ENCODE measurements around the gene NMNAT2. TPM values are rescaled to one million over a fixed set of nuclear protein-coding genes. Genes with fewer than 3 reads are reported as not detected.

Gene NMNAT2
- total RNA-seq, 1 experiment from 2014 or later, result 4.7 TPM

DNA sequence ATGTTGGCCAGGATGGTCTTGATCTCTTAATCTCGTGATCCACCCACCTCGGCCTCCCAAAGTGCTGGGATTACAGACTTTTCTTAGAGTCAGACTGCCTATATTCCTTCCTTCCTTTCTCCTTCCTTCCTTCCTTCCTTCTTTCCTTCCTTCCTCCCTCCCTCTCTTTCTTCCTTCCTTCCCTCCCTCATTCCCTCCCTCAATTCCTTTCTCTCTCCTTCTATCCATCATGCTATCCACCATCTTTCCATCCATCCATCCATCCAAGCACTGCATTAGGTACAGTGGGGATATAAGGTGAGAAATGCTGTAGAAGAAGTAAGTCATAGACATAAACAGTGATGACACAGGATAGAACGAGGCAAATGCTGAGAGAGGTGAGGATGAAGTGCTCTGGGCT is 218.9 kb downstream of the NMNAT2 start:
- Mint-ChIP-seq H3K9me3 (ENCODE audit: unreplicated experiment) (no peaks in the 10 kb centered on the region), H3K4me1 (ENCODE audit: insufficient read depth, unreplicated experiment) (peaks cover 48% of the 10 kb centered on the region), H3K27me3 (ENCODE audit: insufficient read depth, unreplicated experiment) (no peaks in the 10 kb centered on the region), H3K36me3 (ENCODE audit: insufficient read depth, unreplicated experiment) (peaks cover 34% of the 10 kb centered on the region), H3K4me3 (ENCODE audit: unreplicated experiment) (no peak overlapping the region), H3K27ac (ENCODE audit: low read depth, unreplicated experiment) (peak overlapping the region; percentile 85)
- ChIA-PET CTCF (interaction anchor here (0.9 kb wide), 1 partner anchor 57 kb away, joined by 3 read pairs; no protein-coding TSS in a partner anchor), POLR2A (interaction anchor here (2.4 kb wide), 1 partner anchor 11 kb away, joined by 20 read pairs; no protein-coding TSS in a partner anchor)
- intact Hi-C loops (cut with micrococcal nuclease), result no loop called here
- no peak for DNase-seq (ENCODE audit: unreplicated experiment)
- TF ChIP-seq CTCF (IDR thresholded peaks at IDR 0.05; ENCODE audit: unreplicated experiment), result no peak
- BruUV-seq (replicated peaks), result no TSS peak

- peaks cover 35% of the 10 kb centered on the region for H3K36me3 Mint-ChIP-seq (ENCODE audit: insufficient read depth, unreplicated experiment)
- POLR2A ChIA-PET, result interaction anchor here (0.6 to 4.7 kb wide), 15 partner anchors 10 to 238 kb away, joined by 3 to 50 read pairs (median 4); partner anchors contain the start of gene LAMC2
- CTCF ChIA-PET, result interaction anchor here (0.7 to 0.9 kb wide), 3 partner anchors 10 to 57 kb away, joined by 3 to 4 read pairs (median 3); no protein-coding TSS in a partner anchor
- TF ChIP-seq CTCF (IDR thresholded peaks at IDR 0.05; ENCODE audit: unreplicated experiment), result no peak
- peaks cover 53% of the 10 kb centered on the region for H3K4me1 Mint-ChIP-seq (ENCODE audit: insufficient read depth, unreplicated experiment)
- BruUV-seq (replicated peaks), result no TSS peak
- peak; percentile 90 for DNase-seq (ENCODE audit: unreplicated experiment)
- H3K4me3 Mint-ChIP-seq (ENCODE audit: unreplicated experiment), result peak overlapping the region; percentile 25
- intact Hi-C loops (cut with micrococcal nuclease), result loop anchor here (1.0 kb wide), 2 partner anchors 11 to 36 kb away; no protein-coding TSS in a partner anchor
- no peaks in the 10 kb centered on the region for H3K27me3 Mint-ChIP-seq (ENCODE audit: insufficient read depth, unreplicated experiment)
- peak overlapping the region; percentile 85 for H3K27ac Mint-ChIP-seq (ENCODE audit: low read depth, unreplicated experiment)
- H3K9me3 Mint-ChIP-seq (ENCODE audit: unreplicated experiment), result no peaks in the 10 kb centered on the region
Observed at GRCh38 chr1:183198463-183198862, 219.7 kb downstream of the NMNAT2 start.

Other genes starting within 250 kb of the NMNAT2 start
- 751 and 884 TPM in 2 replicates for gene LAMC2, start 232.1 kb downstream of the NMNAT2 start, total RNA-seq (2022)
- gene SMG7, start 54.1 kb upstream of the NMNAT2 start, total RNA-seq (2022), result 101 and 107 TPM in 2 replicates
- 4.9 and 8.7 TPM in 2 replicates for gene NCF2, start 172.1 kb upstream of the NMNAT2 start, total RNA-seq (2022)
- 195 and 240 TPM in 2 replicates for gene ARPC5, start 217.4 kb upstream of the NMNAT2 start, total RNA-seq (2022)
- not detected in 2 replicates for gene APOBEC4, start 234.9 kb upstream of the NMNAT2 start, total RNA-seq (2022)

All from MCF 10A (cell line).